Tibial nerve (tissue), 4 donors: Measurements from ENCODE around the gene URAD. TPM values are rescaled to one million over a fixed set of nuclear protein-coding genes. Genes with fewer than 3 reads are reported as not detected.
A peak's percentile ranks its signal among the peaks of the same experiment; 100 is the strongest.

ENCODE experiments used
- DNase-seq, 2 donors: peaks; one replicate each; pipeline ENCODE4 v3.0.0-alpha.2; 2019; ENCODE audit warnings: low spot score in 2 of 2
- H3K27ac ChIP-seq, 4 donors: fragments of 200-600 bp; sonication (generic) in 3 of 4; one replicate each; pipeline ENCODE4 v1.5.1; 2017 to 2019; ENCODE audit warnings: mild to moderate bottlenecking in 1 of 4
- H3K27me3 ChIP-seq, 2 donors: fragments of 200-600 bp; sonication (generic) in 1 of 2; one replicate each; pipeline versions ENCODE4 v1.5.1 to v1.6.0; 2017 to 2019
- H3K36me3 ChIP-seq, 3 donors: fragments of 200-600 bp; sonication (generic); one replicate each; pipeline ENCODE4 v1.5.1; 2018 to 2019
- H3K4me1 ChIP-seq, 4 donors: fragments of 200-600 bp; sonication (generic) in 3 of 4; one replicate each; pipeline ENCODE4 v1.5.1; 2017 to 2019
- H3K4me3 ChIP-seq, 4 donors: fragments of 200-600 bp; sonication (generic) in 3 of 4; one replicate each; pipeline ENCODE4 v1.5.1; 2017 to 2019; ENCODE audit warnings: mild to moderate bottlenecking in 1 of 4, moderate library complexity in 1 of 4
- H3K9me3 ChIP-seq, 4 donors: fragments of 200-600 bp; sonication (generic) in 3 of 4; one replicate each; pipeline ENCODE4 v1.5.1; 2017 to 2019
- EP300 ChIP-seq, 2 donors: sonication (generic); formaldehyde crosslinking; IDR thresholded peaks; one replicate each; pipeline ENCODE4 v1.6.1; 2017; ENCODE audit warnings: antibody characterized with exemption in 2 of 2, mild to moderate bottlenecking in 1 of 2
- POLR2A ChIP-seq, 2 donors: fragments of 450-650 bp; IDR thresholded peaks; one replicate each; pipeline ENCODE4 v1.6.1; 2017; ENCODE audit warnings: antibody characterized with exemption in 2 of 2, mild to moderate bottlenecking in 2 of 2, moderate library complexity in 2 of 2
- WGBS, 2 donors: methylation state at CpG; one replicate each; pipeline ENCODE4 v1.1.5; 2018; 5-methylcytosine and 5-hydroxymethylcytosine counted together
- total RNA-seq, 4 donors: library from RNA; depleted of rRNA; stranded (reverse); fragments of >200 nt; gene quantifications; one replicate each; pipeline ENCODE4 v1.1.0, GENCODE V29; 2016
- TF ChIP-seq, protein P1 (sequence below), 5 experiments: fragments of 200-600 bp in 3 of 5; fragments of 450-650 bp in 2 of 5; sonication (generic) in 3 of 5; IDR thresholded peaks; one replicate each; pipeline ENCODE4 v1.5.1; 2016 to 2019; ENCODE audit warnings: antibody characterized with exemption in 5 of 5, mild to moderate bottlenecking in 3 of 5, moderate library complexity in 2 of 5

URAD gene
- total RNA-seq, 4 donors from 2014 or later = not detected

GRCh38 chr13:27970382-27971235 lies 17.9 kb downstream of the URAD start:
- Histone ChIP-seq H3K4me1 (peaks cover 0 to 54% (median 10%) of the 10 kb centered on the region in 4 donors), H3K27ac (peak overlapping the region in 1 of 4 donors; percentile 57), H3K36me3 (no peaks in the 10 kb centered on the region), H3K9me3 (no peaks in the 10 kb centered on the region), H3K27me3 (peaks cover 3 to 100% of the 10 kb centered on the region in 2 donors), H3K4me3 (no peak overlapping the region)
- TF ChIP-seq POLR2A (IDR thresholded peaks at IDR 0.05) (no peak), EP300 (IDR thresholded peaks at IDR 0.05) (no peak)
- TF ChIP-seq, protein P1, sequence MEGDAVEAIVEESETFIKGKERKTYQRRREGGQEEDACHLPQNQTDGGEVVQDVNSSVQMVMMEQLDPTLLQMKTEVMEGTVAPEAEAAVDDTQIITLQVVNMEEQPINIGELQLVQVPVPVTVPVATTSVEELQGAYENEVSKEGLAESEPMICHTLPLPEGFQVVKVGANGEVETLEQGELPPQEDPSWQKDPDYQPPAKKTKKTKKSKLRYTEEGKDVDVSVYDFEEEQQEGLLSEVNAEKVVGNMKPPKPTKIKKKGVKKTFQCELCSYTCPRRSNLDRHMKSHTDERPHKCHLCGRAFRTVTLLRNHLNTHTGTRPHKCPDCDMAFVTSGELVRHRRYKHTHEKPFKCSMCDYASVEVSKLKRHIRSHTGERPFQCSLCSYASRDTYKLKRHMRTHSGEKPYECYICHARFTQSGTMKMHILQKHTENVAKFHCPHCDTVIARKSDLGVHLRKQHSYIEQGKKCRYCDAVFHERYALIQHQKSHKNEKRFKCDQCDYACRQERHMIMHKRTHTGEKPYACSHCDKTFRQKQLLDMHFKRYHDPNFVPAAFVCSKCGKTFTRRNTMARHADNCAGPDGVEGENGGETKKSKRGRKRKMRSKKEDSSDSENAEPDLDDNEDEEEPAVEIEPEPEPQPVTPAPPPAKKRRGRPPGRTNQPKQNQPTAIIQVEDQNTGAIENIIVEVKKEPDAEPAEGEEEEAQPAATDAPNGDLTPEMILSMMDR (IDR thresholded peaks at IDR 0.05) = no peak
- DNase-seq = no peak
- 7 to 8% methylated on average over 38 to 39 of the region's 53 CpGs for WGBS, 2 donors

DNA sequence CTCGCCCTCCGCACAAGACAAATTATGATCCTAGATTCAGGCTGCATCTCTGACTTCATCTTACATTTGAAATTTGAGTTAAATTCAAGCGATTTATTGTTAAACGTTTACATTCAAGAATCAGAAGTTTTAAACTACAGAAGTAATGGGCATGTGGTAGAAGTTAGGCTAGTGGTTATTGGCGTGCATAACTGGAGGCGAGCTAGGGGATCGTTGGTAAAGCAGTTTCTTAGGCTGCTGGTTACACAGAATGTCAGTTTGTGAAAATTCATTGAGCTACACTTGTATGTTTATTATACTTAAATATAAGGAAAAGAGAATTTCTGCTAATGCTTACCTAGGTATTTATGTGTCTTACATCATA lies 18.6 kb downstream of the URAD start:
- Histone ChIP-seq H3K27ac (peak overlapping the region in 1 of 4 donors; percentile 57), H3K36me3 (no peaks in the 10 kb centered on the region), H3K4me3 (peak overlapping the region in 1 of 4 donors; percentile 1), H3K27me3 (peaks cover 3 to 100% of the 10 kb centered on the region in 2 donors), H3K9me3 (no peaks in the 10 kb centered on the region), H3K4me1 (peaks cover 0 to 50% (median 9%) of the 10 kb centered on the region in 4 donors)
- whole genome bisulfite sequencing, 2 donors = 20 to 23% methylated on average over 7 of the region's 7 CpGs
- TF ChIP-seq POLR2A (IDR thresholded peaks at IDR 0.05) (no peak), EP300 (IDR thresholded peaks at IDR 0.05) (no peak)
- TF ChIP-seq, protein P1 (IDR thresholded peaks at IDR 0.05) = no peak
- no peak for DNase-seq

GRCh38 chr13:27969082-27969865 lies 19.2 kb downstream of the URAD start, which contains the start of gene CDX2:
Gene CDX2 (minus strand): TSS chr13:27969315. CDS start chr13:27969006, 309 bp downstream.
- WGBS, 2 donors = 3% methylated on average over 32 to 34 of the region's 34 CpGs
- H3K4me3 ChIP-seq = peak within 1 kb of the TSS in 2 of 4 donors; percentile 12 to 38
- no peaks in the 10 kb centered on the region for H3K9me3 ChIP-seq
- peaks cover 3 to 100% of the 10 kb centered on the region in 2 donors for H3K27me3 ChIP-seq
- DNase-seq = no peak
- no peaks in the 10 kb centered on the region for H3K36me3 ChIP-seq
- peaks cover 0 to 50% (median 9%) of the 10 kb centered on the region in 4 donors for H3K4me1 ChIP-seq
- H3K27ac ChIP-seq = peak within 1 kb of the TSS in 1 of 4 donors; percentile 72
- TF ChIP-seq, protein P1 (IDR thresholded peaks at IDR 0.05) = no peak
- no peak for TF ChIP-seq EP300 (IDR thresholded peaks at IDR 0.05)
- TF ChIP-seq POLR2A (IDR thresholded peaks at IDR 0.05) = no peak

GRCh38 chr13:27968316-27969081 lies 20.0 kb downstream of the URAD start:
- no peak for DNase-seq
- Histone ChIP-seq H3K27me3 (peaks cover 3 to 100% of the 10 kb centered on the region in 2 donors), H3K27ac (peak overlapping the region in 1 of 4 donors; percentile 72), H3K36me3 (no peaks in the 10 kb centered on the region), H3K4me1 (peaks cover 0 to 50% (median 9%) of the 10 kb centered on the region in 4 donors), H3K9me3 (no peaks in the 10 kb centered on the region), H3K4me3 (peak overlapping the region in 2 of 4 donors; percentile 12 to 38)
- 0 to 2% methylated on average over 1 to 53 of the region's 86 CpGs for WGBS, 2 donors
- TF ChIP-seq, protein P1 (IDR thresholded peaks at IDR 0.05) = no peak
- TF ChIP-seq POLR2A (IDR thresholded peaks at IDR 0.05) (no peak), EP300 (IDR thresholded peaks at IDR 0.05) (no peak)
